Astrocyte (in vitro differentiated cells and primary cell): Measurements from ENCODE around the gene SERPINB6.

Experiments used
- EZH2 ChIP-seq: IDR thresholded peaks from 2 replicates; pipeline ENCODE4 v1.6.1; 2012; ENCODE audit warnings: mild to moderate bottlenecking, low read length, inconsistent platforms; ENCODE audit not compliant: insufficient read depth
- TF ChIP-seq, protein P1 (sequence below): IDR thresholded peaks from 2 replicates; pipeline ENCODE4 v1.5.1; 2011; ENCODE audit warnings: low read depth, mild to moderate bottlenecking, inconsistent platforms, low read length, moderate library complexity; ENCODE audit not compliant: insufficient read depth

DNA sequence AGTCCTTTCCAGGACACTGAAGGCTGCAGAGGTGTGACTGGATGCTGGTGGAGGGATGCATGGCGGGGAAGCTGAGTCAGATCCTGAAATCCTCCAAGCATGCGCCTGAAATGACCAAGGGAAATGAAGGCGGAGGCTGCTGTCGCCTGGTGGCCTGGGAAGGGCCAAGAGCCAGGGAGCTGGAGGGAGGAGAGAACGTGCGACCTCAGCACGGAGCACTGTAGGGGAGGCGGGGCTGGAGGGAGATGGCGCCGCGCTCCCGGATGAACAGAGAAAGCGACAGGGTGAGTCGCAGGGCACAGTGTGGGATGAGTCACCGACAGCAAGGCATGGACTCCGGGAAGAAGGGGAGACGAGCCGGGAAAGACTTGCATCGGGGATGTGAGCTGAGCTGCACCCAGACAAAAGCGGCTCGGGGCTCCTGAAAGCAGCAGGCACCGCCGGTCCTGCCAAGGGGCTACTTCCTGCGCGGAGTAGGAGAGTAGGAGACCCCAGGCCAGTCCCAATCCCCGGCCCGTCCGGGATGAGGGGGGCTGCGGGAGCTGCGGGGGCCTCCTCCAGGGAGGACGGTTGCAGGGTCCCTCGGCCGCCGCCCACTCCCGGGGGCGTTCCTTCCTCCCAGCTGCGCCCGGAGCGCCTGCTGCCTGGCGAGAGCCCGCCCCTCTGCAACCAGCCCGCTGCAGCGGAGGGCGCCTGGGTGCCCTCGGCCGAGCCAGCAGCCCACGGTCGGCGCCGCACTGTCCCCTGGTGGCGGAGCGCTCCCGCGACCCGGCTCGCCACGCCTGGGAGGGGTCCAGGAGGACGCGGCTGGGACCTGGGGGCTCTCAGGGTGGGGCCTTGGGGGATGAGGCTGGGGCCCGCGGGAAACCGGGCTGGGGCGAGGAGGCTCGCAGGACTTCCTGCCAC is 17.3 kb upstream of the SERPINB6 start:
- TF ChIP-seq, protein P1, sequence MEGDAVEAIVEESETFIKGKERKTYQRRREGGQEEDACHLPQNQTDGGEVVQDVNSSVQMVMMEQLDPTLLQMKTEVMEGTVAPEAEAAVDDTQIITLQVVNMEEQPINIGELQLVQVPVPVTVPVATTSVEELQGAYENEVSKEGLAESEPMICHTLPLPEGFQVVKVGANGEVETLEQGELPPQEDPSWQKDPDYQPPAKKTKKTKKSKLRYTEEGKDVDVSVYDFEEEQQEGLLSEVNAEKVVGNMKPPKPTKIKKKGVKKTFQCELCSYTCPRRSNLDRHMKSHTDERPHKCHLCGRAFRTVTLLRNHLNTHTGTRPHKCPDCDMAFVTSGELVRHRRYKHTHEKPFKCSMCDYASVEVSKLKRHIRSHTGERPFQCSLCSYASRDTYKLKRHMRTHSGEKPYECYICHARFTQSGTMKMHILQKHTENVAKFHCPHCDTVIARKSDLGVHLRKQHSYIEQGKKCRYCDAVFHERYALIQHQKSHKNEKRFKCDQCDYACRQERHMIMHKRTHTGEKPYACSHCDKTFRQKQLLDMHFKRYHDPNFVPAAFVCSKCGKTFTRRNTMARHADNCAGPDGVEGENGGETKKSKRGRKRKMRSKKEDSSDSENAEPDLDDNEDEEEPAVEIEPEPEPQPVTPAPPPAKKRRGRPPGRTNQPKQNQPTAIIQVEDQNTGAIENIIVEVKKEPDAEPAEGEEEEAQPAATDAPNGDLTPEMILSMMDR = peak; percentile 35
- TF ChIP-seq EZH2 = no peak
